HFFc6 (cell line): Measurements from ENCODE around the gene KCNJ10. TPM values are rescaled to one million over a fixed set of nuclear protein-coding genes. Genes with fewer than 3 reads are reported as not detected.

Experiments used
- DNase-seq: peaks from one replicate; pipeline ENCODE4 v3.0.0-alpha.2; 2018
- H3K27ac Mint-ChIP-seq: 2 replicates; pipeline ENCODE4 v1.8.0; 2020; ENCODE audit warnings: mild to moderate bottlenecking, mixed read lengths
- H3K27me3 Mint-ChIP-seq: 2 replicates; pipeline ENCODE4 v1.8.0; 2021; ENCODE audit warnings: mild to moderate bottlenecking, moderate library complexity, mixed read lengths; ENCODE audit not compliant: insufficient read depth
- H3K36me3 Mint-ChIP-seq: 2 replicates; pipeline ENCODE4 v1.8.0; 2021; ENCODE audit warnings: low read depth, mixed read lengths
- H3K4me1 Mint-ChIP-seq: 2 replicates; pipeline ENCODE4 v1.8.0; 2020; ENCODE audit warnings: low read depth, mixed read lengths
- H3K4me3 Mint-ChIP-seq: 2 replicates; pipeline ENCODE4 v1.8.0; 2020; ENCODE audit warnings: mild to moderate bottlenecking, moderate library complexity, mixed read lengths
- H3K9me3 Mint-ChIP-seq: 2 replicates; pipeline ENCODE4 v1.8.0; 2020; ENCODE audit warnings: mild to moderate bottlenecking, mixed read lengths
- CTCF ChIP-seq: fragments of 200-600 bp; sonication (generic); IDR thresholded peaks from 2 replicates; pipeline ENCODE4 v1.5.0; 2021; ENCODE audit warnings: antibody characterized with exemption, mild to moderate bottlenecking
- total RNA-seq, 6 experiments: library from RNA; stranded (reverse); fragmentation: NEBNext Ultra II Directional; extraction: Animal tissue kit (Norgen Biotek cat#: 25700); gene quantifications; 2 replicates in 1 of 6; 3 replicates in 5 of 6; pipeline ENCODE4 v1.2.3, GENCODE V29; 2021

KCNJ10 gene
- total RNA-seq, 6 experiments from 2014 or later = not detected

GRCh38 chr1:159960721-159961381 is 109.1 kb downstream of the KCNJ10 start:
- Mint-ChIP-seq H3K27me3 (peaks cover 21% of the 10 kb centered on the region; the same call in 1 of the 2 replicates), H3K4me3 (peak overlapping the region; percentile 50), H3K4me1 (peaks cover 22% of the 10 kb centered on the region), H3K9me3 (no peaks in the 10 kb centered on the region), H3K36me3 (no peaks in the 10 kb centered on the region), H3K27ac (peak overlapping the region; percentile 37)
- TF ChIP-seq CTCF = no peak
- DNase-seq = peak; percentile 82

- peaks cover 23% of the 10 kb centered on the region for H3K4me1 Mint-ChIP-seq
- DNase-seq = no peak
- no peak for TF ChIP-seq CTCF
Measured at GRCh38 chr1:159959451-159959850, 110.5 kb downstream of the KCNJ10 start.

GRCh38 chr1:159958719-159959380 is 111.1 kb downstream of the KCNJ10 start:
- peaks cover 10% of the 10 kb centered on the region for H3K27me3 Mint-ChIP-seq
- TF ChIP-seq CTCF = no peak
- no peaks in the 10 kb centered on the region for H3K9me3 Mint-ChIP-seq
- H3K27ac Mint-ChIP-seq = no peak overlapping the region
- H3K36me3 Mint-ChIP-seq = no peaks in the 10 kb centered on the region
- H3K4me3 Mint-ChIP-seq = no peak overlapping the region
- DNase-seq = no peak
- peaks cover 29% of the 10 kb centered on the region for H3K4me1 Mint-ChIP-seq

More at GRCh38 chr1:159959451-159959850, 110.5 kb downstream of the KCNJ10 start:
- no peak overlapping the region for H3K4me3 Mint-ChIP-seq
- H3K36me3 Mint-ChIP-seq = no peaks in the 10 kb centered on the region
- peak overlapping the region; percentile 3; the same call in 1 of the 2 replicates for H3K27ac Mint-ChIP-seq
- peaks cover 13% of the 10 kb centered on the region; the same call in 1 of the 2 replicates for H3K27me3 Mint-ChIP-seq
- H3K9me3 Mint-ChIP-seq = no peaks in the 10 kb centered on the region

- Mint-ChIP-seq H3K27ac (no peak overlapping the region), H3K4me3 (no peak overlapping the region), H3K4me1 (peaks cover 34% of the 10 kb centered on the region), H3K9me3 (no peaks in the 10 kb centered on the region), H3K36me3 (no peaks in the 10 kb centered on the region), H3K27me3 (peaks cover 14% of the 10 kb centered on the region)
- DNase-seq = no peak
- no peak for TF ChIP-seq CTCF
Measured at GRCh38 chr1:159957824-159958268, 112.1 kb downstream of the KCNJ10 start.

GRCh38 chr1:159955456-159955855 is 114.5 kb downstream of the KCNJ10 start:
- Mint-ChIP-seq H3K27ac (no peak overlapping the region), H3K27me3 (peaks cover 30% of the 10 kb centered on the region), H3K4me3 (no peak overlapping the region), H3K36me3 (no peaks in the 10 kb centered on the region), H3K4me1 (peaks cover 21% of the 10 kb centered on the region), H3K9me3 (no peaks in the 10 kb centered on the region)
- no peak for TF ChIP-seq CTCF
- DNase-seq = no peak
